Loucy (cell line): ENCODE results near the gene BRWD1.

Source experiments
- H2AFZ ChIP-seq: fragments of 200-600 bp; sonication (generic); 2 replicates; pipeline ENCODE4 v1.6.0; 2016; ENCODE audit warnings: antibody characterized with exemption, mild to moderate bottlenecking, low read length, moderate library complexity
- H3F3A ChIP-seq: fragments of 200-600 bp; 2 replicates; pipeline ENCODE4 v1.6.0; 2016; ENCODE audit warnings: antibody characterized with exemption, low read depth, mild to moderate bottlenecking
- H3K27me3 ChIP-seq: fragments of 200-600 bp; sonication (generic); 2 replicates; pipeline ENCODE4 v1.6.1; 2014; ENCODE audit warnings: low read length, mild to moderate bottlenecking; ENCODE audit not compliant: insufficient read depth, poor library complexity, severe bottlenecking
- H3K36me3 ChIP-seq: fragments of 200-600 bp; sonication (generic); 2 replicates; pipeline ENCODE4 v1.6.1; 2016; ENCODE audit warnings: low read length; ENCODE audit not compliant: insufficient read depth
- H3K4me1 ChIP-seq: fragments of 200-600 bp; sonication (generic); 2 replicates; pipeline ENCODE4 v1.5.1; 2014; ENCODE audit warnings: low read length, mild to moderate bottlenecking; ENCODE audit not compliant: insufficient read depth, poor library complexity, severe bottlenecking
- H3K4me2 ChIP-seq: fragments of 200-600 bp; sonication (generic); 2 replicates; pipeline ENCODE4 v1.6.0; 2014; ENCODE audit warnings: antibody characterized with exemption, low read length, low read depth, mild to moderate bottlenecking; ENCODE audit not compliant: poor library complexity, severe bottlenecking
- H3K4me3 ChIP-seq: fragments of 200-600 bp; sonication (generic); 2 replicates; pipeline ENCODE4 v1.5.1; 2014; ENCODE audit warnings: low read length, mild to moderate bottlenecking, mixed read lengths; ENCODE audit not compliant: poor library complexity, severe bottlenecking
- H3K79me2 ChIP-seq: fragments of 200-600 bp; sonication (generic); 2 replicates; pipeline ENCODE4 v1.6.1; 2014; ENCODE audit warnings: low read length; ENCODE audit not compliant: insufficient read depth
- H3K9ac ChIP-seq: fragments of 200-600 bp; sonication (generic); 2 replicates; pipeline ENCODE4 v1.6.0; 2014; ENCODE audit warnings: mild to moderate bottlenecking, low read depth, low read length, moderate library complexity; ENCODE audit not compliant: poor library complexity, severe bottlenecking
- H3K9me2 ChIP-seq: fragments of 200-600 bp; sonication (generic); replicated peaks from 2 replicates; pipeline ENCODE4 v1.6.1; 2016; ENCODE audit warnings: low read depth, low read length, mixed read lengths
- H3K9me3 ChIP-seq: fragments of 200-600 bp; sonication (generic); 2 replicates; pipeline ENCODE4 v1.6.1; 2014; ENCODE audit warnings: mild to moderate bottlenecking, antibody characterized with exemption, low read length, low read depth; ENCODE audit not compliant: insufficient read depth
- H4K20me1 ChIP-seq: fragments of 200-600 bp; sonication (generic); 2 replicates; pipeline ENCODE4 v1.6.0; 2014; ENCODE audit warnings: antibody characterized with exemption, low read length, mild to moderate bottlenecking; ENCODE audit not compliant: insufficient read depth, poor library complexity, severe bottlenecking
- EZH2phosphoT487 ChIP-seq: fragments of 200-600 bp; IDR thresholded peaks from 2 replicates; pipeline ENCODE4 v1.6.1; 2018; ENCODE audit warnings: antibody characterized with exemption, mild to moderate bottlenecking, moderate library complexity, borderline replicate concordance
- TF ChIP-seq, protein P1 (sequence below): fragments of 200-600 bp; sonication (generic); conservative IDR thresholded peaks from 2 replicates; pipeline ENCODE4 v1.5.1; 2014; ENCODE audit warnings: mild to moderate bottlenecking, antibody characterized with exemption, low read length

The BRWD1 gene

GRCh38 chr21:39339231-39339630 is 25.8 kb upstream of the BRWD1 start:
- Histone ChIP-seq H3K36me3 (peaks cover 27% of the 10 kb centered on the region), H3K9me3 (no peaks in the 10 kb centered on the region), H3K9ac (no peak overlapping the region), H3K4me1 (no peaks in the 10 kb centered on the region), H3K4me3 (no peak overlapping the region), H2AFZ (no peak overlapping the region), H3K4me2 (no peak overlapping the region), H4K20me1 (peaks cover 13% of the 10 kb centered on the region), H3F3A (no peaks in the 10 kb centered on the region), H3K79me2 (peaks cover 12% of the 10 kb centered on the region), H3K27me3 (no peaks in the 10 kb centered on the region), H3K9me2 (no peaks in the 10 kb centered on the region)
- TF ChIP-seq, protein P1, sequence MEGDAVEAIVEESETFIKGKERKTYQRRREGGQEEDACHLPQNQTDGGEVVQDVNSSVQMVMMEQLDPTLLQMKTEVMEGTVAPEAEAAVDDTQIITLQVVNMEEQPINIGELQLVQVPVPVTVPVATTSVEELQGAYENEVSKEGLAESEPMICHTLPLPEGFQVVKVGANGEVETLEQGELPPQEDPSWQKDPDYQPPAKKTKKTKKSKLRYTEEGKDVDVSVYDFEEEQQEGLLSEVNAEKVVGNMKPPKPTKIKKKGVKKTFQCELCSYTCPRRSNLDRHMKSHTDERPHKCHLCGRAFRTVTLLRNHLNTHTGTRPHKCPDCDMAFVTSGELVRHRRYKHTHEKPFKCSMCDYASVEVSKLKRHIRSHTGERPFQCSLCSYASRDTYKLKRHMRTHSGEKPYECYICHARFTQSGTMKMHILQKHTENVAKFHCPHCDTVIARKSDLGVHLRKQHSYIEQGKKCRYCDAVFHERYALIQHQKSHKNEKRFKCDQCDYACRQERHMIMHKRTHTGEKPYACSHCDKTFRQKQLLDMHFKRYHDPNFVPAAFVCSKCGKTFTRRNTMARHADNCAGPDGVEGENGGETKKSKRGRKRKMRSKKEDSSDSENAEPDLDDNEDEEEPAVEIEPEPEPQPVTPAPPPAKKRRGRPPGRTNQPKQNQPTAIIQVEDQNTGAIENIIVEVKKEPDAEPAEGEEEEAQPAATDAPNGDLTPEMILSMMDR: no peak
- no peak for TF ChIP-seq EZH2phosphoT487

DNA sequence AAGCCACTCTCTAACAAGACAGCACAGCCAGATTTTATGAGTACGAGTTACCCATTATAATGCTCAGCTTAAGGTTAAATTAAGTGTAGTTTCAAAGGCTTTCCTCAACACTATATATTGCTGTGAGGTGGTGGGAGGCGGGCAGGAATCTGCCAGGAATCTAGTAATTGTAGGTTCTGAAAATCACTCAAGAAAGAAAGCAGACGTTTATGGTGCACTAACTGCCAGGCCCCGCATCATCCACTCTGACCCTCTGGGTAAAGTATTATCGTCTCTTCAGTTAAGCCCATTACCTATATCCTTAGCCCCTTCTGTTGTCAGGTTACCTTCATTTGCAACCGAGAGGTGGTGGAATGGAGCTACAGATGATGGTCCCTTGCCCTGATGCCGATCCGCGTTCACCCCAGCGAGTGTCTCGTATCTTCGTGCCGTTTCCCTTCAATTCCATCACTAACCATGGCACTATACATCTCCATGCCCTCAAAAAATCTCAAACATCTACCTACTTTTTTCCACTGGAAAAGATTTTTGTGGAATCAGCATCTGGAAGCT is 23.1 kb upstream of the BRWD1 start:
- H3K9me2 ChIP-seq: no peaks in the 10 kb centered on the region
- no peak overlapping the region for H3K4me2 ChIP-seq
- TF ChIP-seq, protein P1: no peak
- no peak for TF ChIP-seq EZH2phosphoT487
- no peaks in the 10 kb centered on the region for H3K79me2 ChIP-seq
- H3K36me3 ChIP-seq: peaks cover 9% of the 10 kb centered on the region
- H4K20me1 ChIP-seq: no peaks in the 10 kb centered on the region
- no peak overlapping the region for H3K4me3 ChIP-seq
- no peaks in the 10 kb centered on the region for H3F3A ChIP-seq
- no peaks in the 10 kb centered on the region for H3K27me3 ChIP-seq
- no peaks in the 10 kb centered on the region for H3K4me1 ChIP-seq
- no peak overlapping the region for H3K9ac ChIP-seq
- H3K9me3 ChIP-seq: no peaks in the 10 kb centered on the region
- no peak overlapping the region for H2AFZ ChIP-seq

DNA sequence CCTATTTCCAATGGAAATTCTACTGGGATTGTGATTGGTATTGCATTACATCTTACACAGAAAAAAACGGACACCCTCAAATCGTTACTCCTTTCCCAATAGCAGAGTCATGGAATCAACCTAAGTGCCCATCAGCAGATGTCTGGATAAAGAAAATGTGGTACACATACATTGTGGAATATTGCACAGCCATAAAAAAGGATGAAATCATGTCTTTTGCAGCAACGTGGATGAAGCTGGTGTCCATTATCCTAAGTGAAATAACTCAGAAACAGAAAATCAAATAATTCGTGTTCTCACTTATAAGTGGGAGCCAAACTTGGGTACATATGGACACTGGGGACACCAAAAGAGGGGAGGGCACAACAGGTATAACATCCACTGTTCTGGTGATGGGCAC is 21.2 kb upstream of the BRWD1 start:
- H2AFZ ChIP-seq: no peak overlapping the region
- no peaks in the 10 kb centered on the region for H3K9me3 ChIP-seq
- no peak overlapping the region for H3K9ac ChIP-seq
- H3F3A ChIP-seq: no peaks in the 10 kb centered on the region
- no peaks in the 10 kb centered on the region for H3K27me3 ChIP-seq
- no peaks in the 10 kb centered on the region for H3K4me1 ChIP-seq
- TF ChIP-seq EZH2phosphoT487: no peak
- TF ChIP-seq, protein P1: no peak
- no peaks in the 10 kb centered on the region for H3K36me3 ChIP-seq
- H3K9me2 ChIP-seq: no peaks in the 10 kb centered on the region
- H4K20me1 ChIP-seq: no peaks in the 10 kb centered on the region
- no peaks in the 10 kb centered on the region for H3K79me2 ChIP-seq
- no peak overlapping the region for H3K4me2 ChIP-seq
- no peak overlapping the region for H3K4me3 ChIP-seq
